Adipocyte (in vitro differentiated cells): ENCODE data around the gene HOXC5.
A peak's percentile ranks its signal among the peaks of the same experiment; 100 is the strongest.

Experiments
- DNase-seq: peaks from one replicate; pipeline ENCODE4 v3.0.0-alpha.2; 2015; ENCODE audit warnings: low read depth
- H3K27me3 ChIP-seq: replicated peaks from 2 replicates; pipeline ENCODE4 v1.7.0; 2013; ENCODE audit warnings: mild to moderate bottlenecking, low read length, moderate library complexity; ENCODE audit not compliant: control insufficient read depth, insufficient read depth
- H3K36me3 ChIP-seq: 2 replicates; pipeline ENCODE4 v1.7.0; 2013; ENCODE audit warnings: low read length, mild to moderate bottlenecking, moderate library complexity; ENCODE audit not compliant: control insufficient read depth, insufficient read depth, severe bottlenecking
- H3K4me1 ChIP-seq: 2 replicates; pipeline ENCODE4 v1.7.0; 2013; ENCODE audit warnings: mild to moderate bottlenecking, low read length, moderate library complexity; ENCODE audit not compliant: control insufficient read depth, insufficient read depth
- H3K4me3 ChIP-seq: 2 replicates; pipeline ENCODE4 v1.7.0; 2013; ENCODE audit warnings: mild to moderate bottlenecking, low read length, moderate library complexity
- H3K9ac ChIP-seq: 2 replicates; pipeline ENCODE4 v1.7.0; 2013; ENCODE audit warnings: mild to moderate bottlenecking, low read length, moderate library complexity
- H3K9me3 ChIP-seq: 2 replicates; pipeline ENCODE4 v1.7.0; 2013; ENCODE audit warnings: mild to moderate bottlenecking, low read length, moderate library complexity; ENCODE audit not compliant: control insufficient read depth

Gene HOXC5

DNA sequence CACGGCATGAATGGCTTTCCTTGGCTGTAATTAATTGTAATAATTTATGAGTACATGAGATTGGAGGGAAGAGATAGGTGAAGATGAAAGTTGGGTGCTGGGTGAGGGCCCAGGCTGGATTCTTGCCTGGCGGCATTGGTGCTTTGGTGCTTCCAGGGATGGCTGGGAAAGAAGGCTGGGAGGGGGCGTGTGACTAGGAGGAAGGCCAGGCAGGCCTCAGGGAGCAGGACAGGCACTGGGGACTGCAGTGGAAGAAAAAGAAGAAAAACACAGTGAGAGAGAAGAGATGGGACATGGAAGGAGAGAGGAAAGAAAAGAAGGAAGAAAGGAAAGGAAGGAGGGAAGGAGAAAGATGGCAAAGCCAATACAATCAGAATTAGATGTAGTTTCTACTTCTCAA is 29.2 kb upstream of the HOXC5 start:
- Histone ChIP-seq H3K27me3 (no peaks in the 10 kb centered on the region), H3K4me1 (peaks cover 59% of the 10 kb centered on the region), H3K4me3 (peak overlapping the region; percentile 86), H3K36me3 (peaks cover 6% of the 10 kb centered on the region), H3K9ac (peak overlapping the region; percentile 96), H3K9me3 (no peaks in the 10 kb centered on the region)
- DNase-seq, result no peak

GRCh38 chr12:54004063-54004840 is 28.6 kb upstream of the HOXC5 start:
- peaks cover 6% of the 10 kb centered on the region for H3K36me3 ChIP-seq
- H3K4me1 ChIP-seq, result peaks cover 53% of the 10 kb centered on the region
- H3K9ac ChIP-seq, result peak overlapping the region; percentile 96
- H3K4me3 ChIP-seq, result peak overlapping the region; percentile 86
- H3K9me3 ChIP-seq, result no peaks in the 10 kb centered on the region
- no peaks in the 10 kb centered on the region for H3K27me3 ChIP-seq
- DNase-seq, result no peak

GRCh38 chr12:54004841-54005530 is 27.9 kb upstream of the HOXC5 start:
- peak overlapping the region; percentile 96 for H3K9ac ChIP-seq
- H3K4me1 ChIP-seq, result peaks cover 53% of the 10 kb centered on the region
- H3K4me3 ChIP-seq, result peak overlapping the region; percentile 86
- H3K36me3 ChIP-seq, result peaks cover 6% of the 10 kb centered on the region
- H3K9me3 ChIP-seq, result no peaks in the 10 kb centered on the region
- no peaks in the 10 kb centered on the region for H3K27me3 ChIP-seq
- DNase-seq, result no peak

GRCh38 chr12:54005531-54005852 is 27.4 kb upstream of the HOXC5 start:
- peak overlapping the region; percentile 96 for H3K9ac ChIP-seq
- H3K9me3 ChIP-seq, result no peaks in the 10 kb centered on the region
- peaks cover 53% of the 10 kb centered on the region for H3K4me1 ChIP-seq
- peak overlapping the region; percentile 86 for H3K4me3 ChIP-seq
- H3K27me3 ChIP-seq, result no peaks in the 10 kb centered on the region
- peaks cover 6% of the 10 kb centered on the region for H3K36me3 ChIP-seq
- DNase-seq, result no peak

DNA sequence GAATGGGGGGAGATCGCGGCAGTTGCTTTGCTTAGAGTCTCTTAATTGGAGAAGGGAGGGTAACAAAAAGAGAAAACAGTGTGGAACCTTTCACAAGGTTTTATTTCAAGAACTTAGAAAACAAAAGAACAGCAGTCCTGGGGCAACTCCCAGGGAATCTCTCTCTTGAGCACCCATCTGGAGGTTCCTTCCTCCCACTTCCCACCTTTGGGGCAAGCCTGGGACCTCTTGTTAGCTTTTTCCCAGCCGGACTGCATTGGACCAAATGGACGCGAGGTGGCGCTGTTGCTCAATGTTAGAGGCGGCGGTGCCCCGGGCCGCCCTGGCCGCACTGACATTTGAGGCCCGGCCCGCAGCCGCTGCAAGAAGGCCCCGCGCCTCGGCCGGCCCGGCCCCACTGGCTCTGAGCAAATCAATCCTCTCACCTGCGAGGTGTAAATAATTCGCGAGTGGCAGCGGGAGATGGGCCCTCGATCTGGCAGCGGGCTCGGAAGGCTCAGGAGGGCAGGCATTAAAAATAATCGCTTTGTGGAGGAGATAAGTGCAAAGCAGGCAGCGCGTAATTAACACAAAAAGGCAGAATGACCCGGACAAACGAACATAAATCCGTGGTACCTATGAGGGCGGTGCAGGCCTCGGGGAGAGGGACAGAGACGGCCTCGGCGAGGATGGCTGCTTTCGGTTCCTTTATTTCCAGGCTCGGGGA is 26.8 kb upstream of the HOXC5 start:
- no peaks in the 10 kb centered on the region for H3K27me3 ChIP-seq
- peak overlapping the region; percentile 86 for H3K4me3 ChIP-seq
- peaks cover 6% of the 10 kb centered on the region for H3K36me3 ChIP-seq
- H3K9ac ChIP-seq, result peak overlapping the region; percentile 96
- no peaks in the 10 kb centered on the region for H3K9me3 ChIP-seq
- peak; percentile 96 for DNase-seq
- H3K4me1 ChIP-seq, result peaks cover 51% of the 10 kb centered on the region

GRCh38 chr12:54006559-54007220 is 26.2 kb upstream of the HOXC5 start:
- no peaks in the 10 kb centered on the region for H3K27me3 ChIP-seq

GRCh38 chr12:54007538-54008259 is 25.2 kb upstream of the HOXC5 start:
- Histone ChIP-seq H3K27me3 (no peaks in the 10 kb centered on the region), H3K36me3 (peaks cover 5% of the 10 kb centered on the region), H3K4me1 (peaks cover 46% of the 10 kb centered on the region), H3K9me3 (no peaks in the 10 kb centered on the region), H3K4me3 (peak overlapping the region; percentile 86), H3K9ac (peak overlapping the region; percentile 96)
- DNase-seq, result no peak

More at GRCh38 chr12:54006559-54007220, 26.2 kb upstream of the HOXC5 start:
- H3K9ac ChIP-seq, result peak overlapping the region; percentile 96
- peaks cover 6% of the 10 kb centered on the region for H3K36me3 ChIP-seq
- DNase-seq, result no peak
- H3K4me3 ChIP-seq, result peak overlapping the region; percentile 86
- peaks cover 48% of the 10 kb centered on the region for H3K4me1 ChIP-seq
- no peaks in the 10 kb centered on the region for H3K9me3 ChIP-seq

- Histone ChIP-seq H3K27me3 (no peaks in the 10 kb centered on the region), H3K4me1 (peaks cover 47% of the 10 kb centered on the region), H3K9me3 (no peaks in the 10 kb centered on the region), H3K4me3 (peak overlapping the region; percentile 86), H3K36me3 (no peaks in the 10 kb centered on the region), H3K9ac (peak overlapping the region; percentile 96)
- no peak for DNase-seq
These were observed 24.6 kb upstream of the HOXC5 start for GRCh38 chr12:54008260-54008552.

DNA sequence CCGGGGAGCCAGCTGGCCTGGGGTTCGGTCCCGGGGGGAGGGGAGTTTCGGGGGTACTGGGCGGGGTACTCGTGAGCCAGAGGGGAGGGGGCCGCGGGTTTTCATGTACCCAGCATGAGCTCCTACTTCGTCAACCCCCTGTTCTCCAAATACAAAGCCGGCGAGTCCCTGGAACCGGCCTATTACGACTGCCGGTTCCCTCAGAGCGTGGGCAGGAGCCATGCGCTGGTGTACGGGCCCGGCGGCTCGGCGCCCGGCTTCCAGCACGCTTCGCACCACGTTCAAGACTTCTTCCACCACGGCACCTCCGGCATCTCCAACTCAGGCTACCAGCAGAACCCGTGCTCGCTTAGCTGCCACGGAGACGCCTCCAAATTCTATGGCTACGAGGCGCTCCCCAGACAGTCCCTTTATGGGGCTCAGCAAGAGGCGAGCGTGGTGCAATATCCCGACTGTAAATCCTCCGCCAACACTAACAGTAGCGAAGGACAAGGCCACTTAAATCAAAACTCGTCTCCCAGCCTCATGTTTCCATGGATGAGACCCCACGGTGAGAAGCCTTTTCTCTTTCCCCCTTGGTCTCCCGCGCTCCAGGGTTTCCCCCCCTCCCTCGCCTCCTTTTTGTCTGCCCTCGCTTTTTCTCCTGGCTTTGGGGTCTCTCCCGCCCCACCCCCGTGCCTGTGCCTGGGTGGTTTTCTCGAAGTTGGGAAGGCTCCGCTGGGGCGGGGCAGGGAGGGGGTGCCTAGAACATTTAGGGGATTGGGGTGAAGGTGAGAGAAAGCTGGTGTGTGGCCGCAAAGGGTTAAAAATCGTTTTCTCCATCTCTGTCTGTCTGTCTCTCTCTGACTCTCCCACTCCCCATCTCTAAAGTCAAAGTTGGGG is 23.4 kb upstream of the HOXC5 start:
- Histone ChIP-seq H3K4me1 (peaks cover 48% of the 10 kb centered on the region), H3K9me3 (no peaks in the 10 kb centered on the region), H3K4me3 (peak overlapping the region; percentile 96), H3K9ac (peak overlapping the region; percentile 99), H3K27me3 (no peaks in the 10 kb centered on the region), H3K36me3 (no peaks in the 10 kb centered on the region)
- DNase-seq, result peak; percentile 35
